ENCODE results near the gene PRSS8.
A peak's percentile ranks its signal among the peaks of the same experiment; 100 is the strongest.
"Not testable (repeated sequence)": the region's sequence is repeated elsewhere in the genome, so short reads cannot be mapped to it uniquely, and the experiment has no call there.

The PRSS8 gene

DNA sequence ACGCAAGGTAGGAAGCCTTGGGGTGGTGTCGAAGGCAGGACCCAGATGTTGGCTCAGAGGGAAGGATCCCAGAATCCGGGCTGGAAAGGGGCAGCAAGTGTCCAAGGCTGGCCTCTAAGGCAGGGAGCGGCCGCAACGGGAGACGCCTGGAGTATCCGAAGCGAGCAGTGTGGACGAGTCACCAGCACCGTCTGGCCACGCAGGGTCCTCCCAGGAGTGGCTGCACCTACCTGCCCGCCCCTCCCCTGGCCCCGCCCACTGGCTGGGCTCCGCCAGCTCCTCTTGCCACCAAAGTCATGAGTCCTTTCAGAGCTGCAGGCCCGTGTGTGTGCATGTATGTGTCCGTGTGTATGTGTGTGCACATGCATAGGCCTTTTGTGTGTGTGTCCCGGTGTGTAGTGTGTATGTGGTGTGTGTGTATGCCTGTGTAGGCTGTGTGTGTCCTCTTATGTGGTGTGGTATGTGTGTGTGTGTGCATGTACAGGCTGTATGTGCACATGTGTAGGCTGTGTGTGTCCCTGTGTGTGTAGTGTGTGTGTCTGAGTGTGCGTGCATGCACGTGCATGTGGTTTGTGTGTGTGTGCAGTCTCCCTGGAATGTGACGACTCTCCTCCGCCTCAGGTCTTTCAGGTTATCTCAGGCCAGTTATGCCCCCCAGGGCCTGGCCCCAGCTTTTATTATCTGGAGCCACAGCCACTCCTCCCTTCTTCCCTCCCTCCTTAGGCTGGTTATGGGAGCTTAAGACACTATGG, at the start of gene PRSS8:
Gene PRSS8, minus strand, starts transcription at position 193 of the 752 bp plus-strand sequence. CDS start 229 bp downstream, outside the sequence.
- DNase-seq, result no peak

DNA sequence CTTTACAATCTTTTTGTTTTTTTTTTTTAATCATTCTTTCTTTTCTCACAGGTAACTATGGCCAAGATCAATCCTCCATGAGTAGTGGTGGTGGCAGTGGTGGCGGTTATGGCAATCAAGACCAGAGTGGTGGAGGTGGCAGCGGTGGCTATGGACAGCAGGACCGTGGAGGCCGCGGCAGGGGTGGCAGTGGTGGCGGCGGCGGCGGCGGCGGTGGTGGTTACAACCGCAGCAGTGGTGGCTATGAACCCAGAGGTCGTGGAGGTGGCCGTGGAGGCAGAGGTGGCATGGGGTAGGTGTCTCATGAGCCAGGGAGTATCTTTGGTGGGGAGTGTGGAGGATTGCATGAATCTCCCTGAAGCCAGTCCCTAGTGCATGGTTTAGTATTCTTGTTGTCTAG, 49.4 kb upstream of the PRSS8 start:
- DNase-seq, result no peak

DNA sequence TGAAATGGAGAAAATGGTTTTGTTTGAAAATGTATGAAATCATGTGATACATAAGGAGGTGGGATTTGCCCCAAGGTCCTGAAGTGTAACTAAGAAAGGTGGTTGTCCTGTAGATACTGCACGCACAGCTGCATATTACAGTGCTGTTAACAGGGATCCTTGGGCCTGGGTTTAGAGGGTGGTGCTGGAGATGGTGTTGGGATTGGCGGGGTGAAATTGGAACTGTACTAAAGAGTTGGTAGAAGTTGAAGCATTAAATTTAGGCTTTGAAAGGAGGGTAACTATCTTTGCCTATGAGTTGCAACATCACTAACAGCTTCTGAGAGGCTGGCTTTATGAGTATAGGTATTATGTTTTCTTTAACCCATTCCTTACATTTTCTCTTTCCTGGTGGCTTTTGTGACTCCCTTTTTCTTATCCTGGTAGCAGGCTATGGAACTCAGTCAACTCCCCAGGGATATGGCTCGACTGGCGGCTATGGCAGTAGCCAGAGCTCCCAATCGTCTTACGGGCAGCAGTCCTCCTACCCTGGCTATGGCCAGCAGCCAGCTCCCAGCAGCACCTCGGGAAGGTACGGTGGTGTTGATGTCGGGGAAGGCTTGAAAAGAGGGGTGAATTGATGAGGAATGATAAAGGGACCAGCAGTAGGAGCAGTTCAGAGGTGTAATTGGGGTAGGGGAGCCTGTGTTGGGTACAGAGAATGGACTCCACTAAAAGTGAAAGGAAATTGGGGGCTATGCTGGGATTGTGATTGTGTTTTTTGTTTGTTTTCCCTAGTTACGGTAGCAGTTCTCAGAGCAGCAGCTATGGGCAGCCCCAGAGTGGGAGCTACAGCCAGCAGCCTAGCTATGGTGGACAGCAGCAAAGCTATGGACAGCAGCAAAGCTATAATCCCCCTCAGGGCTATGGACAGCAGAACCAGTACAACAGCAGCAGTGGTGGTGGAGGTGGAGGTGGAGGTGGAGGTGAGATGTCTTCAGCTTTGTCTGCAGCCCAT, 48.2 kb upstream of the PRSS8 start:
- no peak for DNase-seq

DNA sequence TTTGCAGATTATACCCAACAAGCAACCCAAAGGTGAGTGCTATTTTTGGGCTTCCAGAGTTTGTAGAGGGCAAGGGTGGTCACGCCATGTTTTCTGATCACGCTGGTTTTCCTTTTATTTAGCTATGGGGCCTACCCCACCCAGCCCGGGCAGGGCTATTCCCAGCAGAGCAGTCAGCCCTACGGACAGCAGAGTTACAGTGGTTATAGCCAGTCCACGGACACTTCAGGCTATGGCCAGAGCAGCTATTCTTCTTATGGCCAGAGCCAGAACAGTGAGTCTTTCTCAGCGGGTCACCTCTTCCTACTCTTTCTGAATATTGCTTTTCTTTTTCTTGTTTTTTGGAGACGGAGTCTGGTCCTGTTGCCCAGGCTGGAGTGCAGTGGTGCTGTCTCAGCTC, 46.9 kb upstream of the PRSS8 start:
- DNase-seq, result no peak

DNA sequence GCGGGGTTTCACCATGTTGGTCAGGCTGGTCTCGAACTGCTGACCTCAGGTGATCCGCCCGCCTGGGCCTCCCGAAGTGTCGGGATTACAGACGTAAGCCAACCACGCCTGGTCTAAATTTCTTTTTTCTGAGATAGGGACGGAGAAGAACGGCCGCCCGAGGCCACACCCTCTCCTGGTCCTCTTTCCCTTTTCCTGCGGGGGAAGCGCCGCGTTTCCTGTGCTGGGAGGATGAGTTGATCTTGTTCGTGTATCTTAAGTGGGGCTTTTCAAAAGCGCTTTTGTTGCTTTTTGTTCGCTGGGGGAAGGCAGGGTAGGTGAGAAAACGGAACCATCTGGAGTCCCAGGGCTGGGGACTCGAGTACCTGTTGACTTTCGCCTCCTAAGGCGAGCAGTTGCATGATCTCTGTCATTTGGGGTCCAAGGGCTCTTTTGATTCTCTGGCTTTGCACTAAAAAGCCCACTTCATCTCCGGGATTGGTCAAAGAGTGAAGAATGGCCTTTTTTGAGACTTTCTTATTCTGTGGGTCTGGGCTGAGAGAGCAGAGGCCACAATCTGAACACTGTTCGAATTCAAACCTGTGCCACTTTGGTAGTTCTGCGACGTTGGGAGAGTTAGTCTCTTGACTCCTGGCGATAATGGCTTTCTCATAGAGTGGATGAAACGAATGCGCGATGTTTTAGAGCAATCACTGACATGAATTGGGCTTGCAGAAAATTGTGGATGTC, 45.7 kb upstream of the PRSS8 start:
- no peak for DNase-seq

DNA sequence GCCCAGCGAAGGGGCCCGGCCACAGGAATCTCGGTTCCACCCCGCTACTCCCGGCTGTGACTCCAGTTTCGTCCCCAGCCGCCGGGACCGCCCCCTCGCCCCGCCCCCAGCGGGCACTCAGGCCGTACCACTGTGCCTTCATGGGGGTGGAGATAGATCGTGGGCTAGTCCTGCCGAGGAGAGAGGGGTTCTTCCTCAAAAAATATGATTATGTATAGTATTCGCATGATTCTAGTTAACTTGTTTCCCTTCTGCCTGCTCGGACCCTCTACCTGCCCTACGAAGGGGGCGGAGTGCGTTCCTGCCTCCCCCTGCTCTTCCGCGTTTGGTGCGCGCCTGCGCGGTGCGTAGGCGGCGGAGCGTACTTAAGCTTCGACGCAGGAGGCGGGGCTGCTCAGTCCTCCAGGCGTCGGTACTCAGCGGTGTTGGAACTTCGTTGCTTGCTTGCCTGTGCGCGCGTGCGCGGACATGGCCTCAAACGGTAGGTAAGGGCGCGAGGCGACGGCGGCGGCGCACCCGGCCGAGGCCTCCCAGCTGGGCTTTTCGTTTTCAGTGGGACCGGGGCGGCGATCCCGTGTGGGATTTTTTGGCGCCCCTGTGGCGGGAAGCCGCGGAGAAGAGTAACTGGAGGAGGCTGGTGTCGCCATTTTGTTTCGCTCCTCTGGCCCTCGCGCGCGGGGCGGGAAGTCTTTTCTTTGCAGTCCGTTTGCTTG, 44.4 kb upstream of the PRSS8 start, which contains the start of gene FUS:
Gene FUS, plus strand, starts transcription at position 393 of the 713 bp plus-strand sequence. Its CDS starts 76 bp downstream, at position 469.
- peak; percentile 38 for DNase-seq

DNA sequence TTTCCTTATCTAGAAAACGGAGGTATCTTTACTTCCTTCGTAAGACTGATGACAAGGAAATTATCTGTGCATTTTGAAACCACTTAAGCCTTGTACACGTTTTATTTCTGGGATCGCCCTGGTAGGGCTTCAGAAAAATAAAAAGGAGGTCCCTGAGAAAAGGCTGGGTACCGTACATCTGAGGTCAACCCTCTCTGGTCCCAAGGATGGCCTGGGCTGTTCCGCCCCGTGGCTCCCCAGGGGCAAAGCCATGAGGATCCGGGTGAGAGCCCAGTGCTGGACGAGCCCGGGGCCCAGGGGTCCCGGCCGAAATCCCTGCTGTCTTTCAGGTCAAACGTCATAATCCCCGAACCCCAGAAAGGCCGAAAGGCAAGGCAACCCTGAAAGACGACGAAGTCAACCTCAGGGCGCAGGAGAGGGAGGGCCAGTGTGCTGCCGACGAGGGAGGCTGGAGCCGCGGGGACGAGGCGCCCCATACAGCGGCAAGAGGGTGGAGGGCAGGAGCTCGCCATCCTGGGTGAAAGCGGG, 43.8 kb upstream of the PRSS8 start:
- DNase-seq, result no peak

DNA sequence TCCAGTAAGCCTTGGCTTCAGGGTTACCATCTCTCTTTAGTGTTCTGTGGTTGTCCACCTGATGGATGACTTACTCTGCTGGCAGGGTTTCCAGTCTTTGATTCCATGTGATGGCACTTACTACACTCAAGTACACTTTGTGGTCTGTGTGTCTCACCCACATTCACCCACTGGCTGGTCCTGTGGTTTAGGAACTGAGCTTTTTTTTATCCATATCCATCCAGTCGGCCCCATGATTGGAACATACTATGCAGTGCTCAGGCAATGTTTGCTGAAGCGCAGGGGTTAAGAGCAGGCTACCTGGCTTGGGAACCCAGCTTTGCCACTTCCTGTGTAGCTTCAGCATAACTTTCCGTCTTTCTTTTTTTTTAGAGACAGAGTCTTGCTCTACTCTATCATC, 41.6 kb upstream of the PRSS8 start:
- DNase-seq, result no peak

DNA sequence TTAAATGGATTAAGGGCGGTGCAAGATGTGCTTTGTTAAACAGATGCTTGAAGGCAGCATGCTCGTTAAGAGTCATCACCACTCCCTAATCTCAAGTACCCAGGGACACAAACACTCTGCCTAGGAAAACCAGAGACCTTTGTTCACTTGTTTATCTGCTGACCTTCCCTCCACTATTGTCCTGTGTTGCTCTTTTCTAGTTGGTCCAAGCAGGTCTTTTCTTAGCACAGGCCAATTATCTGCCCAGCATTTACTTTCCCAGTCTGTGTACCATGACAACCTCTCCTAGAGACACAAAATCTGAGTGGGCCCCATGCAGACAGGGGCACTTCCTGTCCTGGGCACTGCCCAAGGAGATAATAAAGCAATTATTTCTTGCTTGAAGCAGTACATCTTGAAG, 34.5 kb upstream of the PRSS8 start:
- not testable (repeated sequence) for DNase-seq

DNA sequence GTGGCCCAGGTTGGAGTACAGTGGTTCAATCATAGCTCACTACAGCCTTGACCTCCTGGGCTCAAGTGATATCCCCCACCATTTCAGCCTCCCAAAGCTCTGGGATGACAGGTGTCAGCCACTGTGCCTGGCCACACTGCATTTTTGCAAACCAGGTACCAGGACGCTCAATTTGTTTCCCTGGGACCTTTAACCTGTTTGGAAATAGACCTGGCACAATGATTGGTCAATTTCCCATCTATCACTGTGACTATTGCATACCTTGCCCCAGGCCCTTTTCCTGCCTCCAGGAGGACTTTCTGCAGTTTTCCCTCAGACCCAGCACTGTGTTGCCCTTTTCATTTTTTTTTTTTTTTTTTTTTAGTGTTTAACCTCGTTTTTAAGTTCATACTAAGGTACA, 33.3 kb upstream of the PRSS8 start:
- no peak for DNase-seq

DNA sequence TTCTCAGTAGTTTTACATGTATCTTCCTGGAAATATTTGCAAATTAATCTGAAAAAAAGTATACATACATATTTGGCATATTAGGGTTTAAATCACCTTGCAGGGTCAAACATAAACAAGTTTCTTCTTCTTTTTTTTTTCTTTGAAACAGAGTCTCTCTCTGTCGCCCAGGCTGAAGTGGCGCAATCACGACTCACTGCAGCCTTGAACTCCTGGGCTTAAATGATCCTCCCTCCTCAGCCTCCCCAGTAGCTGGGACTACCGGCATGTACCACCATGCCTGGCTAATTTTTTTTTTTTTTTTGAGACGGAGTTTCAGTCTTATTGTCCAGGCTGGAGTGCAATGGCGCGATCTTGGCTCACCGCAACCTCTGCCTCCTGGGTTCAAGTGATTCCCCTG, 31.8 kb upstream of the PRSS8 start:
- no peak for DNase-seq

DNA sequence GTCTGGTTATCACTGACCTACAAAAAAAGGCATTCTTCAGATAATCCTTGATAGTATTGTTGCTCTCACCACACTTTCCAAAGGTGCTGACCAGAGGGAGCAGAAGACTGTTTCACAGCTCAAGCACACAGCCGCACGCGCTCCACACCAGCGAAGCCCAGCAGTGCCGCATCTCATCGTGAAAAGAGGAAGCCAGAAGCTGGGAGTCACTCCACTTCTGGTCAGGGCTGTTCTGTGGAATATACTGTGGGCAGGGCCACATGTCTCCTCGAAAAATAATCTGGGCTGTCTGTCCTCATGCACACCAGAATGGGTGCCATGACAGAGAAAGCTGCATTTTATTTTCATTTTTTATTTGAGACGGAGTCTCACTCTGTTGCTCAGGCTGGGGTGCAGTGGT, 21.6 kb upstream of the PRSS8 start:
- no peak for DNase-seq

DNA sequence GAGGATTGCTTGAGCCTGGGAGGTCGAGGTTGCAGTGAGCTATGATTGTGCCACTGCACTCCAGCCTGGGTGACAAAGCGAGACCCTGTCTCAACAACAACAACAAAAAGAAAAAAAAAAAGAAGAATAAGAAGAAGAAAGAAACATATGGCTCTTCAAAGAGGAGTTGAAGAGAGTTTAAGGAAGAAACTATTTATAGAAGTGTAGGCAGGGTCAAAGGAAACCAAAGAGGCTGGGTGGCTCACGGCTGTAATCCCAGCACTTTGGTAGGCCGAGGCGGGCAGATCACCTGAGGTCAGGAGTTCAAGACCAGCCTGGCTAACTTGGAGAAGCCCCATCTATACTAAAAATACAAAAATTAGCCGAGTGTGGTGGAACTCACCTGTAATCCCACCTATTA, 15.4 kb upstream of the PRSS8 start:
- not testable (repeated sequence) for DNase-seq

DNA sequence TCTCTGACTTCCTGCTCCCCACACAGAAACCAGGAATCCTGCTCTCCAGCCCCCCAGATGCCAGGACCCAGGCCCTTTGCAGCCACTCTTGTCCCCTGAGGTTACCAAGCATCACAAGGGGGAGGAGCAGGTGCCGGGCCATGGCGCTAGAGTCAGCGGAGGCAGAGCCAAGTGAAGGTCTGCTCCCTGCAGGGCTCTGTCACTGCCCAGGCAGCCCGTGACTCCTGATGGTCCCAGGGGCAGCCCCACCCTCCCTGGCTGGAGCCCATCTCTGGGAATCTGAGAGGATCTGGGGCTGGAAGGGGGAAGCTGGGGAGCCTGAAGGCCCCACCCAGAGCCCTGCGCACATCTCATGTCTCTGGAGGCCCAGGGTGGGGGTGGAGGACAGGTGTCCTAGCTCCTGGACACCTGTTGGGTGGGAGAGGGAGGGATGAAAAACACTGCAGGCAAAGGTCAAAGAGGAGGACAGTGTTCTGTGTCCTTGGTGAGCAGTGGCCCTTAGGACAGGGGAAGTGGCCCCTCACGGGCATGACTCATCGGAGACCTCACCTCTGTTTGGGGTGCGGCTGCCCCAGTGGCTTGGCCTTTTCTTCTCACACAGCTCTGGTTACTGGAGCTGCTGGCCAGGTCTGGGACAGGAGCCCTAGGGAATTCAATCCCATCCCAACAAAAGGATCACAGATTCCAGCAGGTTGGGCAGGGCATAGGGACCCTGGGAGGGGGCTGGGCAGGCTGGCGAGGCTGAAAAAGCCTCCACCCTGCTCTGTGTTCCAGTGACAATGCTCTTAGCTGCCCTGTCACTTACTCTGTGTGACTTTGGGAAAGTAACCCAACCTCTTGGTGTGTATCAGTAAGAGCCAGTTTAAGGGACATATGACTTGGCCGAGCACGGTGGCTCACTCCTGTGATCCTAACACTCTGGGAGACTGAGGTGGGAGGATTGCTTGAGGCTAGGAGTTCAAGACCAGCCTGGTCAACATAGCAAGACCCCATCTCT, 14.7 kb upstream of the PRSS8 start, which contains the start of gene PRSS36:
Gene PRSS36, minus strand, starts transcription at position 173 of the 997 bp plus-strand sequence. Its CDS starts 31 bp downstream, at position 142.
- DNase-seq, result no peak

DNA sequence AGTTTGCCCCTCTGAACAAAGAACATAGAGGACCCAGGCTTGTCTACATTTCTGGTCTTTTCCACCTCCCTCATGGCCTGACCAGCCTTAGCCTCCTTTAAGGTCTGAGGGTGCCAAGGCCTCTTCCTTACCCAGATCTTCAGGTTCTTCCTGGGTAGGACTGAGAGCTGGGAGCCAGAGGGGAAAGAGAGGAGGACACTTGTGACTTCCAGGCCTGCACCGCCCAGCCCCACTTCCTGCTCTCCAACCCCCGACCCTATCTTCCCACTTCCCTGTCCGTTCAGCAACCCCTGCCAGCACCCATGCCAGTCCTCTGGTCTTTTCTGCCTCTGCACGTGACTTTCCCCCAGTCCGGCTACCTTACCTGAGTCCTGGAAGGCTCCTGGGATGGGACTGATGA, 13.8 kb upstream of the PRSS8 start:
- DNase-seq, result no peak

DNA sequence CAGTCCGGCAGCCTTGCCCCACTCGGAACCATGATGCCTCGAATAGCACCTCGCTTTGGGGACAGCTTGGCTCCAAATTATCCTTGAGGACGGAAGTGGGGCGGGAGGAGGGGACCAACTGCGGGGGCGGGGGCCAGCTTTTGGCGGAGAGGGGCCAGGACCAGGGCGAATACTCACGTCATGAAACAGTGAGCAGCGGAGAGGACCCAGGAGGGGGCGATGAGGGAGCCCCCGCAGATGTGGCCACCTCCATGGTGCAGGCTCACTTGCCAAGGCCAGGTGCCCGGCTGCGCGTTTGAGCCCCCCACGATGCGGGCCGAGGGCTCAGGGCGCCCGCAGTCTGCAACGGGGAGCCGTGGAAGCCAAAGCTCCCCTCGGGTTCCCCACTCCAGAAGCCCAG, 13.4 kb upstream of the PRSS8 start:
- no peak for DNase-seq

DNA sequence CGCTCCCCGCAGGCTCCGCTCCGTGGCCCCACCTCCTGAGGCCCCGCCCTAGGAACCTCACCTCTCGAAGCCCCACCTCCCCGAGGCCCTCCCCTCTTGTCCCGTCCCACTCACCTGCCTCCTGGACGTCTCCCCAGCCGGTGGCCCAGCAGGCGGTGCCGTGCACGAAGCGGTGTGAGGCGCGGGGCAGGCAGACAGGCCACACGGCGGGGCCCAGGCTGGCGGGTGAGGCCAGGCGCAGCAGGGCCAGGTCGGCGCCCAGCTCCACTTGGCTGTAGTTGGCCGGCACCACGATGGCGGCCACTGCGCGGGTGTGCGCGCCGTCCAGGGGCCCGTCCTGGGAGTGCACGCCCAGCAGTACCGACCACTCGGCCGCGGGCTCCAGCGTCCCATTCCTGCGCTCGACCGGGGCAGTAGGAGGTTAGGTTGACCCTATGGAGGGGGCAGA, 12.8 kb upstream of the PRSS8 start:
- DNase-seq, result no peak

DNA sequence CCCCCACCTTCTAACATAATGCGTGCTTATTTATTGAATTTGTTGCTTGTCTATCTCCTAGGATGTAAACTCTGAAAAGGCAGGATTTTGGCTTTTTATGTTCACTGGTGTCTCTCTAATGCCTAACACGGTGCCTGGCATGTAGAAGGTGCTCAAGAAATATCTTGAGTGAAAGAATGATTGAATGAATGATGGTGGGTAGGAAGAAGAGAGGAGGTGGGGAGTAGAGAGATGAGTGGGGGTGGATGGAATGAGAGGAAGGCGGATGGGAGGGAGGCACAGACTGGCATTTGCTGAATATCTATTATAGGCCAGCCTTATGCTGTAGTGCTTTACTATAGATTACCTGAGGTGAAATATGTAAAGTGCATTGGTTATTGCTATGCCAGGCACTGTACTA, 12.0 kb upstream of the PRSS8 start:
- DNase-seq, result no peak

DNA sequence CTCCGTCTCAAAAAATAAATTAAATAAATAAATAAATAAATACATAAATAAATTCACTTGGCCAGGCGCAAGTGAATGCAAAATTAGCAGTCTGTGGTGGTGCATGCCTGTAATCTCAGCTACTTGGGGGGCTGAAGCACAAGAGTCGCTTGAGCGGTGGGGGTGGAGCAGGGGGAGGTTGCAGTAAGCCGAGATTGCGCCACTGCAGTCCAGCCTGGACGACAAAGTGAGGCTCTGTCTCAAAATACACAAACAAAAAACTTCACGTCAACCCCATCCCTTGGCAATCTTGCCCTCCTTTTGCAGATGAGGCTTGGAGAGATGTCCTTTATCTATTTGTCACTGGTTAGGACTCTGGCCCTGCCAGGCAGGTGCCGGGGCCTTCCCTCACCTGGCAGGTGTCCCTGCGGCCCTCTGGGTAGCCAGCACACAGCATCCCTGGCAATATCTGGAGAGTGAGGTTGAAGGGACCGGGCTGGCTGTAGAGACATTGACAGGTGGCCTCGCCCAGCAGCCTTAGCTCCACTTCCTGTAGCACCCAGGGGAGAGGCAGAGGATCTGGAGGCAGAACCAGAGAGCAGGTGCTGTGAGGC, 10.0 kb upstream of the PRSS8 start:
- no peak for DNase-seq

DNA sequence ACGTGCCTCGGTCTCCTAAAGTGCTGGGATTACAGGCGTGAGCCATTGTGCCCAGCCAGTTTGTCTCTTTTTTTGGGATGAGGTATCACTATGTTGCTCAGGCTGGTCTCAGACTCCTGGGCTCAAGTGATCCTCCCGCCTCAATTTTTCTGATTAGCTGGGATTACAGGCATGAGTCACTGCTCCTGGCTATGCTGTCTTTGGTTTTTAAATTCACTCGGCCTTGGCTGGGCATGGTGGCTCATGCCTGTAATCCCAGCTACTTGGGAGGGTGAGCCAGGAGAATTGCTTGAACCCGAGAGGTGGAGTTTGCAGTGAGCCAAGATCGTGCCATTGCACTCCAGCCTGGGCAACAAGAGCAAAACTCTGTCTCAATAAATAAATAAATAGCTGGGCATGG, 8.9 kb upstream of the PRSS8 start:
- not testable (repeated sequence) for DNase-seq
